Measurements from ENCODE around the gene VEZF1.

GRCh38 chr17:57948169-57948554 lies 39.9 kb downstream of the VEZF1 start:
- no peak for TF ChIP-seq CTCF (IDR thresholded peaks at IDR 0.05)
- TF ChIP-seq POLR2A (IDR thresholded peaks at IDR 0.05), result no peak
